Chondrocyte (in vitro differentiated cells): Measurements from ENCODE around the gene RHEB. TPM values are rescaled to one million over a fixed set of nuclear protein-coding genes. Genes with fewer than 3 reads are reported as not detected.

Experiments used
- DNase-seq: peaks from one replicate; pipeline ENCODE4 v3.0.0; 2021; ENCODE audit warnings: mixed read lengths, low spot score
- H3K27ac Mint-ChIP-seq: one replicate; pipeline ENCODE4 v1.8.0; 2021; ENCODE audit warnings: mild to moderate bottlenecking, moderate library complexity, mixed read lengths; ENCODE audit not compliant: unreplicated experiment
- H3K27me3 Mint-ChIP-seq: 2 replicates; pipeline ENCODE4 v1.8.0; 2021; ENCODE audit warnings: low read depth, mixed read lengths
- H3K36me3 Mint-ChIP-seq: 2 replicates; pipeline ENCODE4 v1.8.0; 2021; ENCODE audit warnings: low read depth, mixed read lengths
- H3K4me1 Mint-ChIP-seq: 2 replicates; pipeline ENCODE4 v1.8.0; 2021; ENCODE audit warnings: low read depth, mild to moderate bottlenecking, mixed read lengths
- H3K4me3 Mint-ChIP-seq: one replicate; pipeline ENCODE4 v1.8.0; 2021; ENCODE audit warnings: mild to moderate bottlenecking, moderate library complexity, mixed read lengths; ENCODE audit not compliant: unreplicated experiment
- H3K9me3 Mint-ChIP-seq: 2 replicates; pipeline ENCODE4 v1.8.0; 2021; ENCODE audit warnings: low read depth, mixed read lengths
- CTCF ChIP-seq: fragments of 200-600 bp; sonication (generic); IDR thresholded peaks from 2 replicates; pipeline ENCODE4 v1.5.0; 2021; ENCODE audit warnings: antibody characterized with exemption, mild to moderate bottlenecking, moderate library complexity
- total RNA-seq: library from RNA; stranded (reverse); gene quantifications from 3 replicates; pipeline ENCODE4 v1.2.1, GENCODE V29; 2021

Gene RHEB
- total RNA-seq, 1 donor from 2014 or later: 126 TPM

- Mint-ChIP-seq H3K36me3 (peaks cover 31% of the 10 kb centered on the region), H3K27ac (peak overlapping the region; percentile 64)
- TF ChIP-seq CTCF: no peak
These were observed 38.9 kb upstream of the RHEB start for GRCh38 chr7:151558575-151558974.

GRCh38 chr7:151556592-151556991 is 36.9 kb upstream of the RHEB start:
- Mint-ChIP-seq H3K4me3 (no peak overlapping the region), H3K9me3 (no peaks in the 10 kb centered on the region), H3K4me1 (peaks cover 28% of the 10 kb centered on the region), H3K36me3 (peaks cover 28% of the 10 kb centered on the region), H3K27ac (no peak overlapping the region), H3K27me3 (no peaks in the 10 kb centered on the region)
- no peak for DNase-seq
- TF ChIP-seq CTCF: no peak

More at GRCh38 chr7:151558575-151558974, 38.9 kb upstream of the RHEB start:
- Mint-ChIP-seq H3K4me1 (peaks cover 27% of the 10 kb centered on the region), H3K27me3 (no peaks in the 10 kb centered on the region), H3K4me3 (peak overlapping the region; percentile 12), H3K9me3 (no peaks in the 10 kb centered on the region)
- DNase-seq: no peak

- Mint-ChIP-seq H3K27ac (no peak overlapping the region), H3K4me3 (no peak overlapping the region), H3K4me1 (peaks cover 22% of the 10 kb centered on the region), H3K27me3 (no peaks in the 10 kb centered on the region), H3K9me3 (no peaks in the 10 kb centered on the region), H3K36me3 (peaks cover 10% of the 10 kb centered on the region)
- DNase-seq: no peak
- TF ChIP-seq CTCF: no peak
These were observed 33.7 kb upstream of the RHEB start for GRCh38 chr7:151553356-151553755.

GRCh38 chr7:151552352-151553028 is 32.8 kb upstream of the RHEB start:
- no peak for TF ChIP-seq CTCF
- Mint-ChIP-seq H3K4me1 (peaks cover 15% of the 10 kb centered on the region), H3K4me3 (no peak overlapping the region), H3K27ac (no peak overlapping the region), H3K27me3 (no peaks in the 10 kb centered on the region), H3K9me3 (no peaks in the 10 kb centered on the region), H3K36me3 (peaks cover 9% of the 10 kb centered on the region)
- DNase-seq: no peak

- H3K36me3 Mint-ChIP-seq: peaks cover 5% of the 10 kb centered on the region
- no peak overlapping the region for H3K4me3 Mint-ChIP-seq
- no peak for DNase-seq
- TF ChIP-seq CTCF: no peak
- peak overlapping the region; percentile 18 for H3K27ac Mint-ChIP-seq
- no peaks in the 10 kb centered on the region for H3K9me3 Mint-ChIP-seq
- H3K27me3 Mint-ChIP-seq: no peaks in the 10 kb centered on the region
- H3K4me1 Mint-ChIP-seq: peaks cover 19% of the 10 kb centered on the region
These were observed 32.1 kb upstream of the RHEB start for GRCh38 chr7:151551820-151552219.
